ENCODE data around the gene FARS2.

The FARS2 gene

DNA sequence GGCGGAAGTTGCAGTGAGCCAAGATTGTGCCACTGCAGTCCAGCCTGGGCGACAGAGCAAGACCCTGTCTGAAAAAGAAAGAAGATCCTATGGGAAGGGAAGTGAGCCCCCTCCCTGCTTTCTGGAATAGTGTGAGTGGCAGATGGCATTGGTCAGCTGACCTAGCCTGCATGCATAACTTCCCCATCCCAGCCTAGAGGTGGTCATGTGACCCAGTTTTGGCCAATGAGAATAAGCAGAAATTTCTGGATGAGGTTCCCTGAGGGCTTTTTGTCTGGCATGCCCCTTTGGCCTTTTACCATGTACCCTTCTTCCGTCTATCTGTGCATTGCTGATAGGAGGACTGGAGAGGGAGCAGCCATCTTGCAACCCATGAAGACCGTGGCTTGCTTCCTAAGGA is 476.1 kb downstream of the FARS2 start:
- Histone ChIP-seq H3K9ac (ENCODE audit: low read length) (no peak overlapping the region), H3K27ac (ENCODE audit: low read depth, low read length) (no peak overlapping the region), H3K4me1 (ENCODE audit: insufficient read depth, low read length) (no peaks in the 10 kb centered on the region), H3K4me3 (ENCODE audit: low read depth in 1 of 2, low read length in 2 of 2) (no peak overlapping the region), H3K27me3 (ENCODE audit: control insufficient read depth in 1 of 2, insufficient read depth in 2 of 2, low read length in 2 of 2) (no peaks in the 10 kb centered on the region), H3K9me3 (ENCODE audit: low read length) (no peaks in the 10 kb centered on the region), H3K36me3 (ENCODE audit: insufficient read depth, low read length) (no peaks in the 10 kb centered on the region)

DNA sequence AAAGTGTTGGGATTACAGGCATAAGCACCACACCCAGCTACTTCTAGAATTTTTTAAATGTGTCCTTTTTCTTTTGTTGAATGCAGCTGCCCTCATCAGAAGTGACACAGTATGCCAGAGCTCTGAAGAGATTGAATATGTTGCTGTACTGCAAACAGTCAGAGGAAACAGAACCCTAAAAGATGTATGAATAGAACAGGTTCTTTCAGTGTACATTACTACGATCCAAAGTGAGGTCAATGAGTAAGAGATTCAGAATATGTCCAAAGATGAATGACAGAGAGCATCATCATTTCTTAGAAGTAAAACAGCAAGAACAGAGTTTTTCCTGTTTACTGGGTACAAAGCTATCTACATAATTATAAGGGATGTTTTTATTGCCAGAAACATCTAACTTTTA is 476.9 kb downstream of the FARS2 start:
- Histone ChIP-seq H3K9me3 (ENCODE audit: low read length) (no peaks in the 10 kb centered on the region), H3K36me3 (ENCODE audit: insufficient read depth, low read length) (no peaks in the 10 kb centered on the region), H3K27me3 (ENCODE audit: control insufficient read depth in 1 of 2, insufficient read depth in 2 of 2, low read length in 2 of 2) (no peaks in the 10 kb centered on the region), H3K9ac (ENCODE audit: low read length) (no peak overlapping the region), H3K4me3 (ENCODE audit: low read depth in 1 of 2, low read length in 2 of 2) (no peak overlapping the region), H3K27ac (ENCODE audit: low read depth, low read length) (no peak overlapping the region), H3K4me1 (ENCODE audit: insufficient read depth, low read length) (no peaks in the 10 kb centered on the region)

DNA sequence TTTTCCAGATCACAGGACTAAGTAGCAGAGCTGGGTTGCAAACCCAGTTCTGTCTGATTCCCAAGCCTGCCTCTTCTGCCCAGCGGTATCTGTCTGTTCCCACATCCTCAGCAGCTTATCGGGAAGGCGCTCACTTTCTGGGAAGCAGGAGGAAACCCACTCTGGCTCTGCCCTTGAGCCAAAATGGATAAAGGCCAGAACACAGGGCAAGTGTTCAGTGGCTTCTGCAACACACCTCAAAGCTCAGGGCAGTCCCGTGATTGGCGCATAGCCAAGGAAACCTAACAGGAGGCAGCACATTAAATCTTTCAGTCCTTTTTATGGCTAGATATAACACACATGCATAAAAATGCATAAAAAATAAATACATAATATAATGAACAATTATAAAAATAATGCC is 483.2 kb downstream of the FARS2 start:
- H3K9ac ChIP-seq (ENCODE audit: low read length): no peak overlapping the region
- H3K27me3 ChIP-seq (ENCODE audit: control insufficient read depth in 1 of 2, insufficient read depth in 2 of 2, low read length in 2 of 2): no peaks in the 10 kb centered on the region
- no peak overlapping the region for H3K4me3 ChIP-seq (ENCODE audit: low read depth in 1 of 2, low read length in 2 of 2)
- H3K36me3 ChIP-seq (ENCODE audit: insufficient read depth, low read length): no peaks in the 10 kb centered on the region
- no peak overlapping the region for H3K27ac ChIP-seq (ENCODE audit: low read depth, low read length)
- no peaks in the 10 kb centered on the region for H3K4me1 ChIP-seq (ENCODE audit: insufficient read depth, low read length)
- H3K9me3 ChIP-seq (ENCODE audit: low read length): no peaks in the 10 kb centered on the region

DNA sequence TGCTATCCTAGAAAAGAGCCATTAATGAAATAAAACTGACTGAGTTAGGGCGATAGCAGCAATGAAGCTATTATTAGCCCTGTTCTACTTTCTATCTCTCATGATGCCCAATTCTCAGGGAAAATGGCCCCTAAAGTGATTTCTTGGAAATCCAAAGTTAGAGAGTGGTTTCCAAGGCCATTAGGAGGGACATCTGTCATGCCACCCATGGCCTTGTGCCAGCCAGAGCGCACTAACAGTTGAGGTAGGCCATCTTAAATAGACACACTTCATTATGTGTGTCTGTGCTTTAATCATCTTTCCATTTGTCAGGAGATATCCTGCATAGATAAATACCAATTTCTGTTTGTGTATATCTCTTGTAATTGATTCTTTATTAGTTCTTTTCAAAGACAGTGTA is 483.8 kb downstream of the FARS2 start:
- Histone ChIP-seq H3K4me3 (ENCODE audit: low read depth in 1 of 2, low read length in 2 of 2) (no peak overlapping the region), H3K36me3 (ENCODE audit: insufficient read depth, low read length) (no peaks in the 10 kb centered on the region), H3K27ac (ENCODE audit: low read depth, low read length) (no peak overlapping the region), H3K9ac (ENCODE audit: low read length) (no peak overlapping the region), H3K9me3 (ENCODE audit: low read length) (no peaks in the 10 kb centered on the region), H3K27me3 (ENCODE audit: control insufficient read depth in 1 of 2, insufficient read depth in 2 of 2, low read length in 2 of 2) (no peaks in the 10 kb centered on the region), H3K4me1 (ENCODE audit: insufficient read depth, low read length) (no peaks in the 10 kb centered on the region)

DNA sequence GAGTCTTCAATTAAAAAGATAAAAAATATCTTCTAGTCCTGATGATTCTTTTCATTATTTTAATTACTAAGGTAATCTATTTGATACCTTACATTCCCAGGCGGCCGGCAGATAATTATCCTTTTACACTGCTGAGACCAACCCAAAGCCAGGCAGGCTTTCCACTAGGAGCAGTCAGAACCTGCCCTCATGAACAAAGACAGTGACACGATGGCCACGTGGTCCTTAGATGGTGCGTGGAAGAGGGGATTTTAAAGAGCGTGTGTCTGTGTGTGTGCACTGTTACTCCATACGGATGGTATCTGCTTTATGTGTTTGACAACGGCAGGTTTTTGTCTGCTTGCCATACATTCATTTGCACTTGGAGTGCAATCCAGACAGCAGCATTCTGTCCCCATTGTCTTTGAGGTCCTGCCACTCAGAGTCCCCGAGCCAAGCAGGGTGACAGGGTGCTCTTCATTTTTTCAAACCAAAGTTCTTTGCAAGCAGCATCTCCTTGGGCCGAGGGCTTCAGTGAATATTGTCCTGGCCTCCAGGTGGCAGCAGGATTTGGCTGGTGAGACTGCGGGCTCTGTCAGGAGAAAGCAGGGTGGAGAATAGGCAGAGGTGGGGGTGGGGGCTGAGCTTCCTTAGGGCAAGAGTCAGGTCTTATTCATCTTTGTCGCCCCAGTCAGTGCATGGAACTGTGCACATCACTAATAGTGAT is 484.9 kb downstream of the FARS2 start:
- Histone ChIP-seq H3K27me3 (ENCODE audit: control insufficient read depth in 1 of 2, insufficient read depth in 2 of 2, low read length in 2 of 2) (no peaks in the 10 kb centered on the region), H3K36me3 (ENCODE audit: insufficient read depth, low read length) (no peaks in the 10 kb centered on the region), H3K4me3 (ENCODE audit: low read depth in 1 of 2, low read length in 2 of 2) (no peak overlapping the region), H3K9ac (ENCODE audit: low read length) (no peak overlapping the region), H3K9me3 (ENCODE audit: low read length) (no peaks in the 10 kb centered on the region), H3K4me1 (ENCODE audit: insufficient read depth, low read length) (no peaks in the 10 kb centered on the region), H3K27ac (ENCODE audit: low read depth, low read length) (no peak overlapping the region)

DNA sequence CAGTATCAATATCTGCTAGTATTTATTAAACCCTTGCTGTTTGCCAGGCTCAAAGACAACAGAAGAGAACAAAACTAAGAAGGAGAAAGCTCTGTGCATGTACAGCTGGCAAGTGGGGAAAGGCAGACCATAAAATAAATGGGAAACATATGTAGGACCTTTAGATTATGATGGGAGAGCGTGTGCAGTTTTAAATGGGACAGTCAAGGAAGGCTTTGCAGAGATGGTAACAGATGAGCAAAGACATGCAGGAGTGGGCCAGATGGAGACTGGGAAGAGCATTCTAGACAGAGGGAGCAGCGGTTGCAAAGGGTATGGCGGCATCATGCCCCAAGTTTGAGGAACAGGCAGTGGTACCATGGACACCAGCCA is 485.4 kb downstream of the FARS2 start:
- Histone ChIP-seq H3K9me3 (ENCODE audit: low read length) (no peaks in the 10 kb centered on the region), H3K4me1 (ENCODE audit: insufficient read depth, low read length) (no peaks in the 10 kb centered on the region), H3K36me3 (ENCODE audit: insufficient read depth, low read length) (no peaks in the 10 kb centered on the region), H3K27ac (ENCODE audit: low read depth, low read length) (no peak overlapping the region), H3K9ac (ENCODE audit: low read length) (no peak overlapping the region), H3K27me3 (ENCODE audit: control insufficient read depth in 1 of 2, insufficient read depth in 2 of 2, low read length in 2 of 2) (no peaks in the 10 kb centered on the region), H3K4me3 (ENCODE audit: low read depth in 1 of 2, low read length in 2 of 2) (no peak overlapping the region)

DNA sequence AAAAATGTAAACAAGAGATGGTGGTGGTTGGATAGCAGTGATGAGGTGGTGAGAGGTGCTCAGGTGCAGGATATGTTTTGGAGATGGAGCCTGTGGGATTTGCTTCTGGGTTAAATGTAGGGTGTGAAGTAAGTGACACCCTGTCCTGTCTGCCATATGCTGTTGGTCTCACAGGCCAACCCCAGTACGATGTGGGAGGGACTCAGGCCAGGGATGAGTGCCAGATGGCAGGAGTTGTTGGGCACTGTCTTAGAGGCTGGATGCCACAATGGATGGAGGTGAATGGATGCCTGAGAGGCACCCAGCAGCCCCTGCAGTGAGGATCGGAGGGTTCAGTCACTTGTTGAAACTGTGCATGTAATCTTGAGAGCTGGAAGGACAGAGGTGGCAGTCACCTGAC is 486.1 kb downstream of the FARS2 start:
- Histone ChIP-seq H3K27me3 (ENCODE audit: control insufficient read depth in 1 of 2, insufficient read depth in 2 of 2, low read length in 2 of 2) (no peaks in the 10 kb centered on the region), H3K4me1 (ENCODE audit: insufficient read depth, low read length) (no peaks in the 10 kb centered on the region), H3K9me3 (ENCODE audit: low read length) (no peaks in the 10 kb centered on the region), H3K9ac (ENCODE audit: low read length) (no peak overlapping the region), H3K4me3 (ENCODE audit: low read depth in 1 of 2, low read length in 2 of 2) (no peak overlapping the region), H3K27ac (ENCODE audit: low read depth, low read length) (no peak overlapping the region), H3K36me3 (ENCODE audit: insufficient read depth, low read length) (no peaks in the 10 kb centered on the region)

DNA sequence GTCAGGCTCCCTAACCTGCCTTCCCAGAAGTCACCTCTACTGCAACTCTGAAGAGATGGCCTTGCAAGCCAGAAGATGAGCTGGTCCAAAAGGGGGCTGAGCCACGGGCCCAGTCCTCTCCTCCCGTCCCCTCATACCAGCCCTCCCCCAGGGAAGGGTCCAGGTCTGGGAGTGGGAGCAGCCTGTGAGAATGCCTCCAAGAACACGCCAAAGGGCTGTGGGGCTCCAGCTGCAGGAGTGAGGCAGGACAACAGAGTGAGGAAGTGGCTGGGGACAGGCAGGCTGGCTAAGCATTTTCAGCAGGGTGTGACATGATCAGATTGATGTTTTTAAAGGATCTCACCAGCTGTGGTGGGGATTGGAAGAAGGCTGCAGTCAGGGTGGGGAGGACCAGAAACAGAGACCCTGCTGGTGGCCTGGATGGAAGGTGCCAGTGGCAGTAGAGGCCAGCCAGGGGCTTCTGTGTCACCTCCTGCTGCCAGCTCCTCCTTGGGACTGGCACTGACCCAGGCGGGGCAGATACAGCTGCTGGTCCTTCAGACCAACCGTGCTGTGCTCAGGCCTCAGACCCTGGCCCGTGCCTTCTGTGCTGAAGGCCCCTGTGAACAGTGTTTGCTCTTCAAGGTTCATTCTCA is 487.8 kb downstream of the FARS2 start:
- H3K27ac ChIP-seq (ENCODE audit: low read depth, low read length): no peak overlapping the region
- H3K36me3 ChIP-seq (ENCODE audit: insufficient read depth, low read length): no peaks in the 10 kb centered on the region
- H3K9ac ChIP-seq (ENCODE audit: low read length): no peak overlapping the region
- no peaks in the 10 kb centered on the region for H3K9me3 ChIP-seq (ENCODE audit: low read length)
- H3K4me3 ChIP-seq (ENCODE audit: low read depth in 1 of 2, low read length in 2 of 2): no peak overlapping the region
- no peaks in the 10 kb centered on the region for H3K27me3 ChIP-seq (ENCODE audit: control insufficient read depth in 1 of 2, insufficient read depth in 2 of 2, low read length in 2 of 2)
- no peaks in the 10 kb centered on the region for H3K4me1 ChIP-seq (ENCODE audit: insufficient read depth, low read length)

DNA sequence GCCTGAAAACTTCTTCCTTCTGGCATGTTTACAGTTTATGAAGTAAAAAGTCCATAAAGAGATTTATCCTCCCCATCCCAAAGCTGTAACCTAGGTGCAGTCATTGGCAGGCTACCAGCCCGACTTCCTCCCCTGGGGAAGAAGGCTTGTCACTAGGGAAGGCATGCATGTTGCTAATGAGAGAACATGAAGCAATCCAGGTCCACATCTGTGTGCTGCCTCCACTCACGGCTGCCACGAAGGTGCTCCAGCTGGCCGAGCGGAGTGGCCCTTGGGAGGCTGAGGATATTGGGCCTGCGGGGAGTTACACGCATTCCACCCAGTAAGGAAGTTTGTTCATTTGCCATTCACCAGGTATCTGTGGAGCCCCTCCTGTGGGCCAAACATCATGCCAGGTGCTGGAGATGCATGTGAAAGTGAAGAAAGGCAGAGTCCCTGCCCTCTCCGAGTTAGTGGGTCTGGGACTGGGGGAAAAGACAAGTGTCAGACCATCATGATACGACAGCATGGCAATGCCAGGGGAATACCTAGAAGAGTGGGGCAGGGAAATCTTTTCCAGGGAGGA is 488.4 kb downstream of the FARS2 start:
- Histone ChIP-seq H3K27ac (ENCODE audit: low read depth, low read length) (no peak overlapping the region), H3K27me3 (ENCODE audit: control insufficient read depth in 1 of 2, insufficient read depth in 2 of 2, low read length in 2 of 2) (no peaks in the 10 kb centered on the region), H3K9ac (ENCODE audit: low read length) (no peak overlapping the region), H3K9me3 (ENCODE audit: low read length) (no peaks in the 10 kb centered on the region), H3K36me3 (ENCODE audit: insufficient read depth, low read length) (no peaks in the 10 kb centered on the region), H3K4me1 (ENCODE audit: insufficient read depth, low read length) (no peaks in the 10 kb centered on the region), H3K4me3 (ENCODE audit: low read depth in 1 of 2, low read length in 2 of 2) (no peak overlapping the region)

DNA sequence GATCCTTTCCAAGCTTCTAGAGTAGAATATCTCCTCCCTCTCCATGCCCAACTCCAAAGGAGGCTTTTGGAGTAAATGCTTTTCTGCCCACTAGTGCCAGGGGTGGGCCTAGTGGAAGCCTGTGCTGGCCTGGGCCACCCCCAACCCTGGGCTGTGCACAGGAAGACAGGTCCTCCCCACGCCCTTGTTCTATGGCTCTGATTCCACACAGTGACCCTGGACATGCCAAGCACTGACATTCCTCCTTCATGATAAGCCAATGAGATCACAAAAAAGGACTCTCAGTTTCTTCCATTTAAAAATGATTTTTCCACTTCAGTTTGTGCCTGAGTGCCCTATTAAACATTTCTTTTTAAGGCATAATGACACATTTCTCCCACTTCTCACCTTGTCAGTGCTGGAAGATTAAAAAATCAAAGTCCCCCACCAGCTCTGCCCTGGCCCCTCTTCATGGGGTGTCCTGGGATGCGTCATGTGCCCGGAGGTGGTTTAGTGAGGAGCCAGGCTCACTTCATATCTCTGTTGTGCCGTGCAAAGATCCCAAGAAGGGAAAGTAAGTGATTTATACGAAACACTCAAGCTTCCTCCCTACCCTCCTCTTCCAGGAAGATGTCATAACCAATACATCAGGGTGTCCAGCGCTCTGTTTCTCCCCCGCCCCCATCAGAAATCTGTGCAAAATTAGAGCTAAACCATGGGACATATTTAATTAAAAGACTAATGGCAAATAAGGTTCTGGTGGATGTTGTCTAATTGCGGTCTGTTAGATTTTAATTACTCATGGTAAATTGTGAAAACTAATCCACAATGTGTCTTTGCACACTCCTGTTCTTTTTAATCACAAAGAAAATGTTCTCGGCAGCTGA is 490.4 kb downstream of the FARS2 start:
- H3K9ac ChIP-seq (ENCODE audit: low read length): no peak overlapping the region
- no peaks in the 10 kb centered on the region for H3K27me3 ChIP-seq (ENCODE audit: control insufficient read depth in 1 of 2, insufficient read depth in 2 of 2, low read length in 2 of 2)
- H3K9me3 ChIP-seq (ENCODE audit: low read length): no peaks in the 10 kb centered on the region
- H3K27ac ChIP-seq (ENCODE audit: low read depth, low read length): no peak overlapping the region
- no peaks in the 10 kb centered on the region for H3K4me1 ChIP-seq (ENCODE audit: insufficient read depth, low read length)
- H3K4me3 ChIP-seq (ENCODE audit: low read depth in 1 of 2, low read length in 2 of 2): no peak overlapping the region
- H3K36me3 ChIP-seq (ENCODE audit: insufficient read depth, low read length): no peaks in the 10 kb centered on the region

DNA sequence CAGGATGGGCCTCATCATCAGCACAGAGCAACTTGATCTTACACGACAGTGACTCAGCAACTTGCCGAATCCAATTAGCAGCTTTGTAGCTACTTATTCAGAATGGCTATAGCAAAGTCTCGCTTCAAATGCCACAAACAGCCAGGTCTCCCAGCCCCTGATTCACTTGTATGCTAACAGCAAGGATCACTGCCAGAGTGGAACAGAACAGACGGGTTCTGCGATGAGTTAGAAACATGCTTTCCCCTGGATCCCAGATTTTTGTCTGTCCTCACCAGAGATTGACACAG is 491.0 kb downstream of the FARS2 start:
- no peak overlapping the region for H3K9ac ChIP-seq (ENCODE audit: low read length)
- H3K4me3 ChIP-seq (ENCODE audit: low read depth in 1 of 2, low read length in 2 of 2): no peak overlapping the region
- H3K4me1 ChIP-seq (ENCODE audit: insufficient read depth, low read length): no peaks in the 10 kb centered on the region
- H3K36me3 ChIP-seq (ENCODE audit: insufficient read depth, low read length): no peaks in the 10 kb centered on the region
- no peaks in the 10 kb centered on the region for H3K9me3 ChIP-seq (ENCODE audit: low read length)
- H3K27me3 ChIP-seq (ENCODE audit: control insufficient read depth in 1 of 2, insufficient read depth in 2 of 2, low read length in 2 of 2): no peaks in the 10 kb centered on the region
- H3K27ac ChIP-seq (ENCODE audit: low read depth, low read length): no peak overlapping the region
